Stimulated activated CD4-positive, alpha-beta T cell treated with anti-CD3 and anti-CD28 coated beads, Interleukin-2, amount 100 ng/mL, for 24 hours (primary cell): ENCODE data around the gene CLEC2D.
A peak's percentile ranks its signal among the peaks of the same experiment; 100 is the strongest.
"Not testable (repeated sequence)": the region's sequence is repeated elsewhere in the genome, so short reads cannot be mapped to it uniquely, and the experiment has no call there.

Experiments used
- DNase-seq, 2 donors: peaks; one replicate each; pipeline ENCODE4 v3.0.0-alpha.2; 2020

Gene CLEC2D

DNA sequence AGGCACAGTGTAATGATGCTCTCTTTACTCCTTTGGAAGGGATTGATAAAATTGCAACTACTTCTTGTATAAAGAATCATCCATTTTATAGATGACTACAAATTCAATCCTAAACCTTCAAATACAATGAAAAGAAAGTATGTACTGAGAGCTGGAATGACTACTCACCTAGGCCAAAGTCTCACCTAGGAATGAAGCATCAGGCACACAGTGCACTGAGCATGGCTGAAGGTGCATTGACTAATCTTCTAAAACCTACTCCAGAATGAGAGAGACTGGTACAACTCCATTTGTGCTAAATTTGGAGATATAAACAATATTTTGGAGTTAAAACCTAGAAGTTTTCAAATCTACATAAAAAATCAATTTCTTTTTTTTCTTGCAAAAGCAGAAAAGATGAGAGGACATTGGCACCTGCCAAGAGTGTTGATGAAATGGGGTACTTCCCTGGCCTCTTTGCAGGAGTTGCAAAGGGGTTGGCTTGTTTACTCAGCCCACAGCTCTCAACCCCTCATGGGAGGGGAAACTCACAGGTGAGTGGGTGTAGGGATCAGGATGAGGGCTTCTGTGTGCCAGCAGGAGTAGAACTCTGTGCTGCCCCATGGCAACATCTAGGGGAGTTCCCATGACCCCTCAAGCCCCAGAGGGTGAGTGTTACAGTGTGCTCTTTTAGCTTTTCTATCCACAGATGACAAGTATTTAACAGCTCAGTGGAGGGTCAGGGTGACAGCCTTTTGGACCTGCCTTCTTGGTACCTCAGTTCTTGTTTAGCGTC lies 32.1 kb downstream of the CLEC2D start:
- peak in 1 of 2 donors; percentile 40 for DNase-seq

DNA sequence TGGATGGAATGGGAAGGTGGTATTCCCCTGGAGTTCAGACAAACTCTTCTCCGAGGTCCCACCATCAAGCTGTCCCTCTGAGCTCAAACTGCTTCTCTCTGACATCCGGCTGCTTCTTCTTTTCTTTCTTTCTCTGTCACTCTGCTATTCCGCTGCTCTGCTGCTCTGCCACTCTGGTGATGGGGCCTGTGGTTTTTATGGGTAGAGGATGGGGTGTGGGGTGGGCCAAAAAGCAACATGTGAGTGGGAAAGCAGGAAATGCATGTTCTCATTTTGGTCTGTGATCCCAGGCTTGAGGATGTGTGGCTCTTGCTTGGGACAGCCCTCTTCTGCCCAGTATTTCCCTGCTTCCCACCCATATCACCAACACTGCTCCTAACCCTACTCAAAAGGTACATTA lies 32.7 kb downstream of the CLEC2D start:
- DNase-seq, result peak in 1 of 2 donors; percentile 35

DNA sequence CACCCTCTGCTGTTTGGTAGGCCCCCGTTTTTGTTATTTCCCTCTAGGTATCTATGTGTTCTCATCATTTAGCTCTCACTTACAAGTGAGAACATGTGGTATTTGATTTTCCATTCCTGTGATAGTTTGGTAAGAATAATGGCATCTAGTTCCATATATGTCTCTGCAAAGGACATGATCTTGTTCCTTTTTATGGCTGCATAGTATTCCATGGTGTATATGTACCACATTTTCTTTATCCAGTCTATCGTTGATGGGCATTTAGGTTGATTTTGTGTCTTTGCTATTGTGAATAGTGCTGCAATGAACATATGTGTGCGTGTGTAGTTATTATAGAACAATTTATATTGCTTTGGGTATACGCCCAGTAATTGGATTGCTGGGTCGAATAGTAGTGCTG lies 35.0 kb downstream of the CLEC2D start:
- not testable (repeated sequence) for DNase-seq

DNA sequence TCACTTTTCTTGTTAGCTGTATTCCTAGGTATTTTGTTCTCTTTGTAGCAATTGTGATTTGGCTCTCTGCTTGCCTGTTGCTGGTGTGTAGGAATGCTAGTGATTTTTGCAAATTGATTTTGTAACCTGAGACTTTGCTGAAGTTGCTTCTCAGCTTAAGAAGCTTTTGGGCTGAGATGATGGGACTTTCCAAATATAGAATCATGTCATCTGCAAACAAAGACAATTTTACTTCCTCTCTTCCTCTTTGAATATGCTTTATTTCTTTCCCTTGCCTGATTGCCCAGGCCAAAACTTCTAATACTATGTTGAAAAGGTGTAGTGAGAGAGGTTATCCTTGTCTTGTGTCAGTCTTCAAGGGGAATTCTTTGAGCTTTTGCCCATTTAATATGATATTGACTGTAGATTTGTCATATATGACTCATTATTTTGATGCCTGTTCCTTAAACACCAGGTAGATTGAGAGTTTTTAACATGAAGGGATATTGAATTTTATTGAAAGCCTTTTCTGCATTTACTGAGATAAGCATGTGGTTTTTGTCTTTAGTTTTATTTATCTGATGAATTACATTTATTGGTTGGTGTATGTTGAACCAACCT lies 36.7 kb downstream of the CLEC2D start:
- DNase-seq, result no peak

DNA sequence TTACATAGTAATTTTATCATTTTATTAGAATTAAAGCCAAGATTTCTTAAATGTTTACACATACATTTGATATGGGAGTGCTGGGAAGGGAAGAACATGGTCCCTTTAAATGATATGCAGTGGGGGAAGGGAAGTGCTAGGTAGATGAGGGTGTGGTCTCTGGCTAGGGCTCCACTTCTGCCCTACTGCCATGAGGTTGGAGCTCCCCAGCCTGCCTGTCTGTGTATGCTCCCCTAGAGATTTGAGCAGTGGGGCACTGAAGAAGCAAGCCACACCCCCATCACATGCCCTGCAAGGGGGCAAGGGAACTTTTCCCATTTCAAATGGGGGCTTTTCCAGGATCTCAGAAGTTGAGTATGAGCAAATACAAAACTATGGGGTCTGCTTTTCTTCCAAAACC lies 37.8 kb downstream of the CLEC2D start:
- no peak for DNase-seq

DNA sequence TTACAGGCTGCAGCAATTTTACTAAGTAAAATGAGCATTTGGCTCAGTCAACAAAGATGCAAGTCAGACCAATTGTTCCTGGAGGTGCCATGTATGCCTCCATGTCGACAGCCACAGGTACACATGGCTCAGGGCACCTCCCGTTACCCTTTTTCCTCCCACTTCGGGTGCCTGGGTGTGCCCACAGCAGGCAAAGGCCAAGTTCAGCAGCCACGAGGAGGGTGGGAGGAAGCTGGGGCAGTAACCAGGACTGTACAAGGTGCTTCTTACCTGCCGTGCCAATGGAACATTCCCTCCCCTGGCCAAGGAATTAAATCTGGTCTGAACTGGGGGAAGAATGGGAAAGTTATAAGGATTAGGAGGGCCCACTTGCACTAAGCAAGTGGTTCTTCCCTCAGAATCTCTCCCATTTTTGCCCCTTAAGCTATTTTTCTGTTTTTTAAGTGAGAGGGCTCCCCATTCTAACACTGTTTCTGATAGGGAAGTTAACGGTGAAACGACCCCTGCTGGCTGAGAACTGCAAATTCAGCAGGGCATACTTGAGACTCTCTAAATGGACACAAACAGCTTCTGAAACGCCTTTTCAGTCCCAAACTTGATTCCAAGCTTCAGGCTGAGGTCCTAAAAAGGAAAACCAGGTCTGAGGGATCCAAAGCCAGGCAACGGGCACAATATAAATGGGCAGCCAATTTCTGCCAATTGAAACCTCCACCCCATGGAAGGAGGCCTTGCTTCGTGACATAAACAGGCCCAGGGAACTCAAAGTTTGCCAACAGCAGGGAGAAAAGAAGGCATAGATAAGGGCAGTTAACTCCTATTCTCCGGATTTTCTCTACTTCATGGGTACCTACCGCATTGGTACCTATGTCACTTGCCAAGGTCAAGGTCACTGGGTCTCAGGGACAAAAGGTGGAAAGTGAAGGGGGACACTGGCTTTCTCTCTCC lies 38.6 kb downstream of the CLEC2D start:
- peak; percentile 67 to 70 for DNase-seq

DNA sequence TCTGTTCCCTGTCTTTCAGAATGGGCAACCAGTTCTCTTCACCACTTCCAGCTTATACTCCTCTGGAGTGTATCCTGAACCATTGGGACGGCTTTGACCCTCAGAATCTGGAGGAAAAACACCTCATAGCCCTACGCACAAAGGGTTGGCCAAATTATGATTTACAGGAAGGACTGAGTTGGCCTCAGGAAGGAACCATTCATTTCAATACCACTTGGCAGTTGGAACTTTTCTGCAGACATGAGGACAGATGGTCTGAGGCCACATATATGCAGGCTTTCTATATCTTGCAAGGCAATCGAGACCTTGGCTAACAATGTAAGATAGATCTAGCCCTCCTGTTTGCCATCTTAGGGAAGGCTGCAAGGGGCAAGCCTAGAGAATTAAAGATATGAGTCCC lies 39.3 kb downstream of the CLEC2D start:
- DNase-seq, result no peak

DNA sequence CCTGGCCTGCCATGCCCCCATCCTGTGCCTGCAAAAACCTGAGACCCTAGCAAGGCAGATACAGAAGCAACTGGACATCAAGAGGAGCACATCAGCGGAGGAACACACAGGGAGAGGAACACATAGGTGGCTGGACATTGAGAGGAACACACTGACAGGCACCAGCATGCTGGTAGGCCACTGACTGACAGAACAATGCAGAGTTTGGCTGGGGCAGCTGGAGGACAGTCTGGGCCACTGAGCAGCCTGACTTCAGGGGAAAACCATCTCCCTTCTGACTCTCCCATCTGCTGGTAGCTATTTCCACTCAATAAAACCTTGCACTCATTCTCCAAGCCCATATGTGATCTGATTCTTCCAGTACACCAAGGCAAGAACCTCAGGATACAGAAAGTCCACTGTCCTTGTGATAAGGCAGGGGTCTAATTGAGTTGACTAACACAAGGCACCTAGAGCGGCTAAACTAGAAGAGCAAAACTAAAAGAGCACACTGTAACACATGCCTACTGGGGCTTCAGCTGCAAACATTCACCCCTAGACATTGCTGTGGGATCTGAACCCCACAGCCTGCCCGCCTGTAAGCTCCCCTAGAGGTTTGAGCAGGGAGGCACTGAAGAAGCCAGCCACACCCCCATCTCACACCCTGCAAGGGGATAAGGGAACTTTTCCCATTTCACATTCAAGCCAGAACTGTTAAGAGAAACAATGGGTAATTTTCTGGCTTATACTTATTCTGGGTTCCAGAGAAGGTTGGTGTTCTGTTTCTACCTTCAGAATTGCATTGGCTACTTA lies 41.3 kb downstream of the CLEC2D start:
- no peak for DNase-seq

DNA sequence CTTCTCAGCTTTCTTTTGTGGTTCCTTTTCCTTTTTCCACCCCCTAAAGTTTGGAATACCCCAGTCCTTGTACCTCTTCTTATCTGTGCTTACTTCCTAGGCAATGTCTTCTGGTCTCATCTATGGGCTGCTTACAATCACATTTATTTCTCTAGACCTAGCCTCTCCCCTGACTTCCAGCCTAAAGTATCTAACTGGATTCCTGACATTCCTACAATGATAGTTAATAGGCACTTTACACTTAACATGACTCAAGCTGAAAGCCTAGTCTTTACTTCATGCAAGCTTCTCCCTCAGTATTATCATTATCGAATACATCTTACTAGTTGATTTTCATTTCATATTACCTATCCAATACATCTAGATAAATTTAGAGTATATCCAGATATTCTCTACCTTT lies 42.2 kb downstream of the CLEC2D start:
- DNase-seq, result no peak

DNA sequence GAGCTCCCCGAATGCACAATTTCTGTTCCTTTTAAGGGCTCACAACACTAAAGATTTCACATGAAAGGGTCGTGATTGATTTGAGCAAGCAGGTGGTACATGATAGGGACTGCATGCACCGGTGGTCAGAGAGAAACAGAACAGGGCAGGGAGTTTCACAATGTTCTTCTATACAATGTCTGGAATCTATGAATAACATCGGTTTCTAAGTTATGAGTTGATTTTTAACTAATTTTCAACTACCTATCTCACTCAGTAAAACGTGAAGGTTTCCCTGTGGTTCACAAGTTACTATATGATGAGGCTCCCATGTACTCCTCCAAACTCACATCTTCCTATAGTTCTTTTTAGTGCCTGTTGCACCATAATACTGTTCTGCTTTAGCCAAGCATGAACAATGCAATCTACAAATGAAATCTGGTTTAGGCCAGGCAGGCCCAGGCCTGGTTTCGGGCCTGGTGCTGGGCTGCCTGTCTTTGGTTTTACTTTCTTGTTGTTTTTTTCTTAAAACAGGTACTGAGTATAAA lies 43.6 kb downstream of the CLEC2D start:
- not testable (repeated sequence) for DNase-seq

DNA sequence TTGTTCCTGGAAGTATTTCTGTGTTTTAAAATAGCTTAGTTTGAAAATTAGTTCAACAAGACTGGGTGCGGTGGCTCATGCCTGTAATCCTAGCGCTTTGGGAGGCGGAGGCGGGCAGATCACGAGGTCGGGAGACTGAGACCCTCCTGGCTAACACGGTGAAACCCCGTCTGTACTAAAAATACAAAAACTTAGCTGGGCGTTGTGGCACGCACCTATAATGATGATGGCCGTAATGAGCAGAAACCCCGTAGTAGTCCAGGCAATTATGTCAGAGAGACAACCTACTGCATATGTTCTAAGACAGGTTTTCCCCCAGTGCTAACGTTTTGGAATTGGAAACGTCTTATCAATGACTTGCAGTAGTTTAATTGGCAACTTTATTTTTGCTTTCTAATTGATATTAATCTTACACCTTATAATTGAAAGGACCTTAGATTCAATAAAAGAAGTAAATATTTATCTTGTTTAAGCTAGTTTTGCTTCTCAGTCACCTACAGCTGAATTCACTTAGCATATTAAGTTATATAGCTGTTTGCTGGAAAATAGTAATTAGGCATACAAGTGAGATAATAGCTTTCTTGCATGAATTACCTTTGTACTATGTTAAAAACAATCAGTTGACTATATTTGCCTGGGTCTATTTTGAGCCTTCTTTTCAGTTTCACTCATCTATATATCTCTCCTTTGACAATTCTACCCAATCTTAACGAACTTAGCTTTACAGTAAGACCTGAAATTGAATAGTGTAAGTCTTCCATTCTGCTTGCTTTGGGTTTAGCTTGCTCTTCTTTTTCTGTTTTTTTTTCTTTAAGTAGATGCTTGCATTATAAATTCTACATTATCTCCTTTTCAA lies 47.8 kb downstream of the CLEC2D start:
- DNase-seq, result no peak

DNA sequence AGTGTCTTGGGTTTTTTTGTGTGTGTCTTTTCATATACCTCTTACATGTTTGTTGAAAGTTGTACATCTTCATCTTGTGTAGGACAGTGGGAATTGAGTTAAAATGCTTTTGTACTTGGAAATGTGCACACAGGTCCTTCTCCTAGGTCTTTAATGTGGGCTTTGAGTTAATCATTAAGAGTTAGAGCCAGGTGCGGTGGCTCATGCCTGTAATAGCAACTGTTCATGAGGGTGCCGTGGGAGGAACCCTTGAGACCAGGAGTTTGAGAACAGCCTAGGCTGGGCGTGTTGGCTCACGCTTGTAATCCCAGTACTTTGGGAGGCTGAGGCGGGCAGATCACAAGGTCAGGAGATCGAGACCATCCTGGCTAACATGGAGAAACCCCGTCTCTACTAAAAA lies 49.5 kb downstream of the CLEC2D start:
- DNase-seq, result no peak

DNA sequence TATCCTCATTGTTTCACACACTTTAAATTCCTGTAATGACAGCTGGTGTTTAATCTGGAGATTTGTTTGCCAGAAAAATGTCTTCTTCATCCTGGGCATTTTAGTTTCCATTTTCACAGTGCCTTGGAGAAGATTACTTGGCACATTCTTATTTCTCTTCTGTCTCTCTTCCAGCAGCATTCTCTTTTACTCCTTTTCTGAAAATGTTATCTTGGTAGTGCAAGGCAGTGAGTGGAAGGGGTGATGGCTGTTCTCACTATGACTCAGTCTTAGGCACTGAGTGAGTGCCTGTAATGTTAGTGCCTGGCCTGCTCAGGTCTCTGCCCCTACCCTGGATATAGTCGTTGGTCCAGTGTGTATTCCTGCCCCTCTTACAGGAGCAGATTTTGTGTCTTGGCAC lies 50.3 kb downstream of the CLEC2D start:
- no peak for DNase-seq

DNA sequence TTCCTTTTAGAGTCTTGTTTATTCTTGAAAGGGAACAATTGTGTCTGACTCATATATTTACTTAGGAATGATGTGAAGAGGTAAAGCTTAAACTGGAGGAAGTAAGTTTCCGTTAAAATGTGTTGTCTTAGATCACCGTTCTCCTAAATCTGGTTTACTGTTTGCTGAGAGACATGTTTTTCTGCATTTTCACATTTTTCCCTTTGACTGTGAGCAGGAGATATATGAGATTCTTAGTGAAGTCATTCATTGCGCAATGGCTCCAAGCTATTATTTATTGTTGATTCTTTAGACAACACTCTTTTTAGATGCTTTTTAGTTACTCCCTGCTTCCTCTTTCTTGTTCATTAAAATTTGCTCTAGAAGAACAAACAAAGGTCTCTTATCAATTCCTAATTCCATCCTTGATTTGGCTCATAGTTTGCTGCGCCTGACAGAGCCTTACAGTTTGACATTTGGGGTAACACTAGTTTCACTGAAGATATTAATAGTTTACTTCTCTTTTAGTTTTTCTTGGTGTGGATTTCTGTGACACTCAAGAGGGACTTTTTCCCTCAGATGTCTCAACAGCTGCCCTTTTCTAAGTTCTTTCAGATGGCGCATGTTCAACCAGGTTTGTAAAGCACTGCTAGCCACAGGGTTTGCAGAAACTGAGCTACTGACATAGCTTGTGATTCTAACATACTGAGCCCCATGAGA lies 52.0 kb downstream of the CLEC2D start:
- no peak for DNase-seq

DNA sequence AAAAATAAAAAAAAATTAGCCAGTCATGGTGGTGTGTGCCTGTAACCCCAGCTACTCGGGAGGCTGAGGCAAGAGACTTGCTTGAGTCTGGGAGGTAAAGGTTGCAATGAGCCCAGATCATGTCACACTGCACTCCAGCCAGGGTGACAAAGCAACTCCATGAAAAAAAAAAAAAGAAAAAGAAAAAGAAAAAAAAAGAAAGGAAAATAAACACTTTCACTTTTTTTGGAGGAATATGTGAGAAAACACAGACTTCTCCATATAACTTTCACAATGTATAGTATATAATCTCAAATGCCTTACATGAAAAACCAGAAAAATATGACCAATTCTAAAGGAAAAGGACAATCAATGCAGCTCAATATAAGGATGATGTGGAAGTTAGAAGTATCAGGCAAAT lies 54.5 kb downstream of the CLEC2D start:
- no peak for DNase-seq

DNA sequence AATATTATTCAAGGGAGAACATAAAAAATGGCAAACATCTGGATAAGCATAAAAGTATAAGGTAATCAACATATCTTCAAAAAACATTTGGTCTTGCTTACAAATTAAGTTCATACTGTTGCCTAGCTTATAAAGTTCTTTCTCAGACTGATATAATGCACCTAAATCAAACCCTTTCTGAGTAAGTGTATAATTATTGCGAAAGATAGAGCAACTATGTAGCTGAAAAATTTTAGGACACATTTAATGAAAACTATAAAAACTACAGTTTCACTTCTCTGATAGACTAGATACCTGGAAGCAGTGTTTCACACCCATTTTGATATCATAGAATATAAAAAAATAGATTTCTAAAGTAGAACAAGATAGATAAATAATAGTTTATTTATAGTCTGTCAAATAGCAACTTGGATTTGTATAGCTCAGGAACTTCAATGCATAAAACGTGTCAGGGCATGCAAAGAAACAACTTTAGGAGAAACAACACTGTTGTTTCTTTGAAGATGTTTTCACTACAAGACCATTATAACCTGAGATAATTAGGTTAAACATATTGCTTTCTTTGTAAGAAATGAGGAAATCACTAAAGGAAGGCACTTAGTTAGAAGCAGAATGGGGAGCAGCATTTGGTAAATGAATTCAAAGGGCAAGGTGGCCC lies 55.8 kb downstream of the CLEC2D start:
- no peak for DNase-seq

DNA sequence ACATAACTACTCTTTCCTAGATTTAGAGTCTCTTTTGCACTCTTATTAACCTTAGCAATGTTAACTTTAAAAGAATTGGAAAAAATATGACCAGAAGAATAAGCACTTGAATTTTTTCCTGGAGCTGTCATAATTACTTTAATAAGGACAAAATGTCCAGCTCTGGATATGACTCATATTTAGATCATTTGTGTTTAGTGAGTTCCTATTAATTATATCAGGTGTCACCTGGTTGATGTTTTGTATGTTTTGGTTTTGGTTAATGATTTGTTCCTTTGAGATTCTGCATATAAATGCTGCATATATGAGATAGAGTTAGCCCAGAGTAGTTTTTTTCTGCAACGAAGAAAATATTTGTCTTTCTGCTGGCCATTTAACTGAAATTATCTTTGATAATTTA lies 58.3 kb downstream of the CLEC2D start:
- DNase-seq, result no peak

DNA sequence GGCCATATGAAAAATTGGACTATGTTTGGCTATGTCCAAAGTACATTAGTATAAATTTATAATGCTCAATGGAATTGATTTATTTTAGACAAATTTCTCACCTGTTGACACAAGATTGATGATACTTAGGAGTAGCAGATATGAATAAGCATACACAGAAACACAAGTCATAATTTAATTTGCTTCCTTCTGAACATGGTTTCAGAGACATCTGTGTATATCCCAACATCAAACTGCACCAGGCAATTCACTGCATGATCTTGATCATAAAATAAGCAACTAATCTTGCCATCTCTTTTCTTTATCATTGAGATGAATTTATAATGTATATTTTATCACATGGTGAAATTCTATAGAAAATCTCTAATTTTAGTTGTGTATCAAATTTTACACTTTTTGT lies 59.6 kb downstream of the CLEC2D start:
- DNase-seq, result no peak

DNA sequence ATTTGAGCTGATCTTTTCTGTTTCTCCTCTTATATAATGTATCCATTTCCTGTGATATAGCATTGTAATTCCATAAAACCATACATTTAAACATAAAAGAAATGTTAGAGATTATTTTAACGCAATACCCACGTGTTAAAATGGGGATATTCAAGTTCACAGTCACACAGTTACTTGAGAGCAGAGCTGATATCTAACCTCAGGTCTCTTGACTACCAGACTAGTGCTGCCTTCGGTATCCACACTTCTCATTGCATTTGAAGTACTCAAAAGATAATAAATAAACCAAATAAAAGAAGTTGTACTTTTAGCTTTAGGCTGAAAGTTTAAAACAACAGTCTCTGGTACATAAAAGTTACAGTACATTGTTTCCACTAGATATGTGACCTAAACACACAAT lies 60.5 kb downstream of the CLEC2D start:
- no peak for DNase-seq

DNA sequence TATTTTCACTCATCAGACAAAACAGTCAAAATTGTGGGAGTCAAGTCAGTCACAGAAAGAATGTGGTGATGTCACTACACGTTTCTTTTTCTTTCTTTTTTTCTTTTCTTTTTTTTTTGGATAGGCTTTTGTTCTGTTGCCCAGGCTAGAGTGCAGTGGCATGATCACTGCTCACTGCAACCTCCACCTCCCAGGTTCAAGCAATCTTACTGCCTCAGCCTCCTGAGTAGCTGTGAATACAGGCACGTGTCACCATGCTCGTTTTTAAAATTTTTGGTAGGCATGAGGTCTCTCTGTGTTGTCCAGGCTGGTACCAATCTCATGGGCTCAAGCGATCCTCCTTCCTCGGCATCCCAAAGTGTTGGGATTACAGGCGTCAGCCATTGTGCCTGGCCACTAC lies 61.1 kb downstream of the CLEC2D start:
- no peak for DNase-seq
